Astrocyte of the hippocampus (primary cell): ENCODE measurements around the gene RBM47.

Experiments
- DNase-seq: peaks from one replicate; pipeline ENCODE4 v3.0.0; 2011; ENCODE audit warnings: low read depth, low spot score

RBM47 gene

DNA sequence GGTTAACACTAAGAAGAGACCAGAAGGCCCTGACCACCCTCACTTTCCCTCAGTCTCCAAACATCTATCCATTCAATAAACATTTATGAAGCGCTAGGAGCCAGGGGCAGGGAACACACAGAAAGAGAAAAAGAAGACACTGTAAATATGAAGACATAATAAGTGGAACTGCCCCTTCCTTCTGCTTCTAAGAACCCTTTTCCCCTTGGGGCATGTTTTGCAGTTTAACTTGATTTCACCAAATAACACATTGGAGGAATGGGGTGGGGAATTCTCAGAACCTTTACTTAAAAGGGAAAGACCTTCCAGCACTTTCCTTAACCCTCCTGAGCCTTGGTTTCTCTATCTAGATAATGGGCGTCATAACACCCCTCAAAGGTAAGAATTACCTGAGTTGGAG is 42.3 kb downstream of the RBM47 start:
- DNase-seq = no peak

DNA sequence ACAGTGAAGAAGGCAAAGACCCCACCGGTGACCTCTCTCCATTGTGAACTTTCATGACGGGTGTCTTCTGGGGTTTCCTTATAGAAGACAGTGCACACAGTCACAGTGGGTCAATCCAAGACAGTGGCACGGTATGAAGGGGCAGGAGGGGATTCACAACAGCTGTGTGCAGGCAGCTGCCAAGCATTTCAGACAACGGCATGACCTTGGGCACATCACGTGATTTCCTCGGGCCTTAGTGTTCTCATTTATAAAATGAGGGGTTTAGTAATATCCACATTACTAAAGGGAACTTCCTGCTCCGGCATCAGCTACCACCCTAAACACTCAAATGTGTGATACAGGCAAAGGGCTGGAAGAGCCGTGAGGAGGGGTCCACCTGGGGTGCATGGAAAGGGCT is 42.9 kb downstream of the RBM47 start:
- DNase-seq = no peak

DNA sequence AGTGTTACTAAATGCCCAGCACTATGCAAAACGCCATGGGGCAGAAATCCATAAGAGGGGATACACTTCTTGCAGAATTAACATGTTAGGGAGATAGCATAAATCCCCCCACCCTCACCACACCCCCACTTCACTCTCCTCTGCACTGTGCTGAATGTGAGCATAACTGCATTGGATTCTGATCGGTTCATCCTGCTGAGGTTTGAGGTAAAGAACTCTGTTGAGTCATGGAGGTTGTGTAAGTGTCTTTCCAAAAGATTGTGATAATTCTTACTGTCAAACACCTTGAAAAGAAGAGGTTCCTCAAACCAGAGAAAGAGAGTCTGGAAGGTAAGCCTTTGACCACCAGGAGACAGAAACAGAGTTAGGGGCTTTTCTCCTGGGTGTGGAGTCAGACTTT is 43.6 kb downstream of the RBM47 start:
- DNase-seq = no peak

DNA sequence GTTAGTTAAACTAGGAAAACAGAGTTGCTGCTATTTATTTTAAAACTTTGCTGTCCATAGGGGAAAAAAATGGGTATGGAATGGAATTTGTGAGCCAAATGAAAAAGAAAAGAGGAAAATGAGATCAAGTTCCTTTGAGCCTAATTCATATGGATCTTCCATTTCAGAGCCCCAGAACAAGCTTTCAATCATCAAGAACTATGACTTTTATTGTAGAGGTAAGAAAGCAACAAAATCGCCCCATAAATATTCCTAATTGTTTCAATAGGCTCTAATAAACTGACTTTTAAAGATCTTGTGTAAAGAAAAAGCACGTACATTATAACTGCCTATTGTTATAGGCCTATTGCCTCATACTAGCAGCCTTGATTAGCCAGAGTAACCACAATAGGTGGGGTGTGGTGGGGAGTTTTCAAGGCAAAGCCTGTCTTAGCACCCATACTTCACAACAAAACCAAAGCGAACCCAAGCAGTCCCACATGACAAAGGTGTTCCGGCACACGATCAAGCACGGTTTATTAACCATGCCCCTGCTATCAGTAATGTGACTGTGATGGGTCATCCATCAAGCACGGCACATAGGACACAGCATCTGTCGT is 44.4 kb downstream of the RBM47 start:
- no peak for DNase-seq

DNA sequence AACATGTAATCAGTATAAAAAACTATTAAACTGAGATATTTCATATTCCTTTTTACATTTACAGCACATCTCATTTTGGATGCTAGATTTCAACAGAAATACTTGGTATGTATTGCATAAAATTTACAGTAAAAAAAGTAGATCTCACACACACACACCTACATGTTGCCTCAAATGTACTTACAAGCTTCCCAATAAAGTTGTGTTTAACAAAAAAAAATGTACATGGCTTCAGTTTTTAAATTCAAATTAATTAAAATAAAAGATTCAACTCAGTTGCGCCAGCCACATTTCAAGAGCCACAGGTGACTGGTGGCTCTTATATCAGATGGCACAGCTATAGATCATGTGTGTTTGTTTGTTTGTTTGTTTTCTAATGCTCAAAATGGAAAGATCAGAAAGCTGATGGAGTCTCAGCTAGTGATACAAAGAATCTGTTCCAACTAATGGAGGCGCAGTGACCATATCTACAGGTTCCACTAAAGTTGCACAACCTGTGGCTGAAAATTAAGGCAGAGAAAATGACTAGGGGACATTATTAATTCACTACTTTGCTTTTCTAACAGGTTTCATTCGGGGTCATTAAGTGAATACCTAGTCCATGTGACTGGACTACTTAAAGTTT is 45.0 kb downstream of the RBM47 start:
- no peak for DNase-seq

DNA sequence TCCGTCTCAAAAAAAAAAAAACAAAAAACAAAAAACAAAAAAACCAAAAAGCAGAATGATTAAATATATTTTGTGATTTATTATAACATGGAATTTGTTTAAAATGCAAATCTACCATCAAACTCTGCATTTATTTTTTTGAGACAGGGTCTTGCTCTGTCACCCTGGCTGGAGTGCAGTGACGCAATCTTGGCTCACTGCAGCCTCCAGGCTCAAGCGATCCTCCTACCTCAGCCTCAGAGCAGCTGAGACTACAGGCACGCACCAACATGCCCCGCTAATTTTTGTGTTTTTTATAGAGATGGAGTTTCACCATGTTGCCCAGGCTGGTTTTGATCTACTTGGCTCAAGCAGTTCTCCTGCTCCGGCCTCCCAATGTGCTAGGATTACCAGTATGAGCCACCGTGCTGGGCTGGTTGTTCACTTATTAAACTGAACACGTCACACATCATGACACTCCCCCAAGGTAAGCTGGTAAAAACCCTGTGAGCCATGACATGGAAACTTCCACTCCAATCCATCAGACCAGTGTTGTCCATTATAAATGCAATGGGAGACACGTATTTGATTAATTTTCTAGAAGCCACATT is 45.7 kb downstream of the RBM47 start:
- no peak for DNase-seq

DNA sequence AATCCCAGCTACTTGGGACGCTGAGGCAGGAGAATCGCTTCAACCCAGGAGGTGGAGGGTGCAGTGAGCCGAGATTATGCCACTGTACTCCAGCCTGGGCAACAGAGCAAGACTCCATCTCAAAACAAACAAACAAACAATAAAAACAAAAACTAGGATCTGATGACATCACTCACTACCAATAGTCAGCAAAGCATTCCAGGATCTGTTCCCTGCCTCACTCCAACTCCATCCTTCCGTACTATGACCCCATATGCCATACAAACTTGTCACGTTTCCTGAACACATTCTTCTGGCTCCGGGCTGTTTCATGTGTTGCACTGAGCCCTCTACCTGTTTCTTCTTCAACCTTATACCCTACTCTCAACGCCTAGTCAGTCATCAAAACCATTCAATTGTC is 47.3 kb downstream of the RBM47 start:
- DNase-seq = no peak

DNA sequence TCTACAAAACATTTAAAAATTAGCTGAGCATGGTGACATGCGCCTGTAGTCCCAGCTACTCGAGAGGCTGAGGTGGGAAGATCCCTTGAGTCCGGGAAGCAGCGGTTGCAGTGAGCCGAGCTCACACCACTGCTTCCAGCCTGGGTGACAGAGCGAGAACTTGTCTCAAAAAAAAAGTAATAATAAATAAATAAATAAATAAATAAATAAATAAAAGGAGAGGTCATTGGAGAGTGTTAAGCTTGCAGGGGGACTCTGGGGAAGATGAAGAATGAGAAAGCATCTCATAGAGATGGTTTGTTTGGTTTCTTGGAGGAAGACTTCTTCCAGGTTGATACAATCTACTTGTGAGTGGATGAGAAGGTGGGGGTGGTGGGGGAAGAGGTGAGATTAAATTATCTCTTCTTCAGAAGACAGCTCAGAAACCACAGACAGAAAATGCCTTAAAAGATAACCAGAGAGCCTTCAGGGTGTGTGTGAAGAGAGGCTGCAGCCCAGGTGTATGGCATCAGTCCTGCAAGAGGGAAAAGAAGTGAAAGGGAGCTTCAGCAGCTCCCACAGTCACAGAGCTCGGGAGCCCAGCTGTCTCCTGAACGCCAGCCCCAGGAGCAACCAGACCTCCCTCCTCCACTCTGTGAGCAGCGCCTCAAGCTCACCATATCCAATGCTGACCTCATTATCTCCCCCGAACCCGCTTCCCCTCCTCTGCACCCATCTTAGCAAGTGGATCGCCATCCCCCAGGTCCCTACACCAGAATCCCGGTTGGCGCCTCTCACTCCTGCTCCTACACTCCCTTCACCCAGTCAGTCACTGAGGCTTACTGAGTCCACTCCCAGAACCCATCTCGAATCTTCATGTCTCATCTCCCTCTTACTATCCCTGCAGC is 48.2 kb downstream of the RBM47 start:
- DNase-seq = no peak

DNA sequence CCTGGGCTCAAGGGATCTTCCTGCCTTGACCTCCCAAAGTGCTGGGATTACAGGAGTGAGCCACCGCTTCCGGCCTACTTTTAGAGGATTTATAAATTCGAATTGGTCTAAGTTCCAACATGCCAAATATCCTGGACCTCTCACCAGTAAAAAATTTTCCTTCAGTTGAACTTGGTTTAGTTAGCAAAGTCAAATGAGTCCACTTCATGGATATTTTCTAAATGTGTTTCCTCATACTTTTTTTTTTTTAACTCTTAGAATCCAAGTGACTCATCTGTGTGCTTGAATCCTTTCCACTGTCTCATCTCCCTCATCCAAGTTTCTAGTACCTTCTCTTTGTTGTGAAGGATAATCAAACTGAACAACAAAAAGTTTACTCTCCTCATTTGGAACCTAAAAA is 49.7 kb downstream of the RBM47 start:
- peak; percentile 32 for DNase-seq

DNA sequence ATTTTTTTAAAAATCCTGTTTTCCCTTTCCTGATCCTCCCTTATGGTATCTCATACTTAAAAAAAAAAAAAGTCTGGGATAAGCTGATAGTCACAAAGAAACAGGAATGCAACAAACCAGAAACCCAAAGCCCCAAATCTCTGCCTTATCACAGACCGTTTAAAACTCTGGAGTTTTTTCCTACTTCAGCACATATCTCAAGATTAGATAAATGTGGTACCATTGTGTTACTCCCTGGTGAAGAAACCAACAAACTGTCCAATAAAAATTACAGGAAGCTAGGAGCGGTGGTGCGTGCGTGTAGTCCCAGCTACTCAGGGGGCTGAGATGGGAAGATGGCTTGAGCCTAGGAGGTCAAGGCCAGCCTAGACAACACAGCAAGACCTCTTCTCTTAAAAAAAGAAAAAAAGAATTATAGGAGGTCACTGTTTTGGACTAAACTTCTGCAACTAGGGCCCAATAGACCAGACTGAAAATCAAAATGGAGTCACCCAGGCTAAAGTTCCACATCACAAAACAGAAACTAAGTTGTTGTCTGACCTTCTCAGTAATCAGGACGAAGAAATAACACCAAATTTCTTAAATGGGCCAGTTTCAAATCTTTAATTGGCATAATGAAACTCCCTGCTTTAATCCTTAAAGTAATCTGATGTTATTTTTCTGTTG is 51.9 kb downstream of the RBM47 start:
- no peak for DNase-seq

DNA sequence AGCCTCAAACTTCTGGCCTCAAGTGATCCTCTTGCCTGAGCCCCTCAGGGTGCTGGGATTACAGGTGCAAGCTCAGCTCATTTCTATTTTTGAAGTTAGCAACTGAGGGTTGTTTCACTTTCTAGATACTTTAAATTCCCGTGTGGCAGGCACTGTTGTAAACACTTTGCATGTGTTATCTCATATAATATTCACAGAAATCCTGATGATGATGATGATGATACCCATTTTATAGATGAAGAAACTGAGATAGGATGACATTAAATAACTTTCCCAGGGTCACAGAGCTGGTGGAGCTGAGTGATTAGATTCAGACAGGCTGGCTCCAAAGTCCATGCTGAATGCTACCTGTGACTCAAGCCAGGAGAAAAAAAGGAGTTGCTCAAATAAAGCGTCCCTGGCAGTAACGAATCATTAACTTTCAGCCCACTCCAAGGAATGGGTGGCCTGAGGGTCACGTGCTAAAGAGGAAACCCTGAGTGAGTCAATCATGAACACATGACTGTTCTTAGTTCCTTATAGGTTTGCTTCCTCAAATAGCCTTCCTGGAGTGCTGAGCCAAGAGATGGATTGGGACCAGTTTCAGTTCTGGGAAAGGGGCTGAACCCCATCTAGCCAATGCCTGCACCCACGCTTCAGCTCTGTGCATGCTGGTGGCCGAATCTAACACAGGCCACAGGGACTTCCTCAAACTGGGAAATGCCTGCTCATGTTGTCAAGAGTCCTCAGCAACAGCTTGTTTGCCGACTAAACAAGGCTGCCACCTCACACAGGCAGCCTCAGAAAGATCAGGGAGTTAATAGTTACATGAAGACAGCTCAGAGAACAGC is 52.8 kb downstream of the RBM47 start:
- peak; percentile 76 for DNase-seq

DNA sequence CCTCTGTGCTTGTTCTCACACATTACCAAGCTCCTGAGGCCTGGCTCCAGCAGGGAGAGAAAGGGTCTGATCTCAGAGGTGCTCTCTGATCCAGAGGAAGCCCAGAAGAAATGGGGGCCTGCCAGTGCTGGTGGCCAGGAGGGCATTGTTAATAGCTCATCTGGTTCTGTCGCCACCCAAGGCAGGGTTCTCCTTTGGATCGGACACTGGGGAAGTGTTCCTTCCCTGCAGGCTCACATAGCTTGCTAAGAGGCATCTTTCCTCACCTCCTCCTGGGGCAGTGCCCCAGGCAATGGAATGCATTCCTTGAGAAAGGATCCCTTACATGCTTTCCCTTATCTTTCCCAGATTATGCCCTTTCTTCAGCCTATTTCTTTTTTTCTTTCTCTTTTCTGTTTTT is 53.8 kb downstream of the RBM47 start:
- peak; percentile 51 for DNase-seq

DNA sequence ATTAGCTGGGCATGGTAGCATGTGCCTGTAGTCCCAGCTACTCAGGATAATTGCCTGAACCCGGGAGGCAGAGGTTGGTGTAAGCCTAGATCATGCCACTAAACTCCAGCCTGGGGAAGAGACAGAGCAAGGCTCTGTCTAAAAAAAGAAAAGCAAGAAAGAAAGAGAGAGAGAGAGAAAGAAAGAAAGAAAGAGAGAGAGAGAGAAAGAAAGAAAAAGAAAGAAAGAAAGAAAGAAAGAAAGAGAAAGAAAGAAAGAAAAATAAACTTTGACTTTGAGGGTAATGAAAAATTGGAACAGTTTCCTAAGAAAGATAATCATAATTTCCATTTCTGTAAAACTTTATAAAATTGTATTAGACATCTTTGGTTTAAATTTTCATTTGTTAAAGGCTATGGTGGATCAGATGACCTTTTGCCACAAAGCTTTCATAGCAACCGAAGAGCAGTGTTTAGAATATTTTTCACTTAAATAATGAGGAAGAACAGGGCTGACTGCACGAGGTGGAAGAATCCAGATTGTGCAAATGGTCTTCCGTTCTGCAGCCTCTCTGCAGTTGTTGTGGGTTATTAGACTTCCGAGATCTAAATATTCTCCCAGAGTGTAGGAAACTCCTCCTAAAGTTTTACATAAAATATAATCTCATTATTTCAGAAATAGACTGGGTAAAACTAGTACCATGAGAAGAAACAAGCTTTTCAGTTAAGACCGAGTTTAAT is 55.9 kb downstream of the RBM47 start:
- no peak for DNase-seq

DNA sequence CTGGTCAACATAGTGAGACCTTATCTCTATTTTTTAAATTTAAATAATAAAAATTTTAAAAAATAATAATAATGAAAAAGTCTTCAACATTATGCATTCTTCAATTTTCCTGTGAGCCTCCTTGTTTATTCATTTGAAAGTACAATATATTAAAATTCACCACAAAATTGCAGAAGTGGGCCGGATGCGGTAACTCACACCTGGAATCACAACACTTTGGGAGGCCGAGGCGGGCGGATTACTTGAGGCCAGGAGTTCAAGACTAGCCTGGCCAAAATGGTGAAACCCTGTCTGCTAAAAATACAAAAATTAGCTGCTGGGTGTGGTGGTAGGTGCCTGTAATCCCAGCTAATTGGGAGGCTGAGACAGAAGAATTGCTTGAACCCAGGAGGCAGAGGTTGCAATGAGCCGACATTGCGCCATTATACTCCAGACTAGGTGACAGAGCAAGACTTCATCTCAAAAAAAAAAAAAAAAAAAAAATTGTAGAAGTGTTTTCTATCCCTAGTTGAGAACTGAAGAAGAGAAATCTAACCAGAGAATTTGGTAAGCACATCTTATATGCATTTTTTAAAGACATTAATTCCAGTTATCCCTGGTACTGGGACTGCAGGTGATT is 56.9 kb downstream of the RBM47 start:
- DNase-seq = no peak

DNA sequence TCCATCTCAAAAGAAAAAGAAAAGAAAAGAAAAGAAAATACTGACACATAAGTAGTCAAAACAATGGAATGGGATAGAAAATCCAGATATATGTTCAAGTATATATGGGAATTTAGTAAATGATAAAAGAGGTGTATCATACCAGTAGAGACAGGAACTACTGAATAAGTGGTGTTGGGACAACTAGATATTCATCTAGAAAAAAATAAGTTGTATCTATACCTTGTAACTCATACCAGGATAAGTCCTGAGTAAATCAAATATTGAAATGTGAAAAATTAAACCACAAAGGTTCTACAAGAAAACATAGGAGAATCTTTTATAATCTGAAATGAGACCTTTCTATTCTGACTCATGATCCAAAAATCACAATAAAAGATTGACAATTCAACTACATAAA is 58.5 kb downstream of the RBM47 start:
- no peak for DNase-seq

DNA sequence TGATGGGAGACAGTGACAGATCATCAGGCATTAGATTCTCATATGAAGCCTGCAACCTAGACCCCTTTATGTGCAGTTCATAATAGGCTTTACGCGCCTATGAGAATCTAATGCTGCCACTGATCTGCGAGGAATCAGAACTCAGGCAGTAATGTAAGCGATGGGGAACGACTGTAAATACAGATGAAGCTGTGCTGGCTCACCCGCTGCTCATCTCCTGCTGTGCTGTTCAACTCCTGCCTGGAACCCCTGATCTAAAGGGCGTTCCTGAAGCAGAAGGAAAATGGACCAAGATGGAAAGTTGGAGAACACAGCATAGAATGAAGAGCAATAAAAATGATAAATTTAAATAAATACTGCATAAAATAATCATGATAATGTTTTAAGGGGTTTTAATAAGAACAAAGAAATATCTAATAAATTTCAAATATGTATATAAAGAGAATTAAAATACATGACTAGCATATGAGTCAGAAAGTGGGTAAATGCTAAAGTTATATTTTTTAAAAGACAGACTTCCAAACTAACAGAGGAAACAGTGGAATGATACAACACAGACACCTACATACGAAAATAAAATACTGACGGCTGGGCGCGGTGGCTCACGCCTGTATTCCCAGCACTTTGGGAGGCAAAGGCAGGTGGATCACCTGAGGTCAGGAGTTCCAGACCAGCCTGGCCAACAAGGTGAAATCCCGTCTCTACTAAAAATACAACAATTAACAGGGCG is 59.2 kb downstream of the RBM47 start:
- no peak for DNase-seq

DNA sequence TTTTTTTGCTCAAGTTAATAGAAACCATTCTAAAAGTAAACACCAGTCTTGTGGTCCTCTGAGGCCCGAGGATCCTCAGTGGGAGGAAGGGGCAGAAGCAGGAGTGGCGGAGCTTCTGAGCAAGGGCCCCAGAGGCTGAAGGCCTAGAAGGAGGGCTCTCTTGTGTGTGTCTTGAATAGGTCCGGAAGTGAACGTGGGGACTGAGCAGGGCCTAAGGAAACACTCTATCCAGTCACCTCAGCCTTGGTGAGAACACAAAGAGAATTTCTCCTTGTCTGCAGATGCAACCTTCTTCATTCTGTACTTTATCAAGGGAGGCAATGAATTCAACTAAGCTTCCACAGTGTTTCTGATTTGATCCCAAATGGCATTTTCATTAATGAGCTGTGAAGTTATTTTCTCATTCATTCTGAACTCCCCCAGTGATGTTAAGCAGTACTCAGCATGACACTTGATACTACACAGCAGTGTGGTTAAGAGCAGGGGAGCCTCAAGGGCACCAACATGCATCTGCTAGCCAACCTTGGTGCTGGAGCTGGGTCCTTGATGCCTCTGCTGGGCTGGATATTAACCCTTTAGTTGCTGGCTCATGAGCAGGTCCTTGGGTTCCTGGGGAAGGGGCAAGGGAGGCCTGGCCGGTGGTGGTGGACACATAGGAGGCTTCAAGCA is 64.7 kb downstream of the RBM47 start:
- DNase-seq = no peak

DNA sequence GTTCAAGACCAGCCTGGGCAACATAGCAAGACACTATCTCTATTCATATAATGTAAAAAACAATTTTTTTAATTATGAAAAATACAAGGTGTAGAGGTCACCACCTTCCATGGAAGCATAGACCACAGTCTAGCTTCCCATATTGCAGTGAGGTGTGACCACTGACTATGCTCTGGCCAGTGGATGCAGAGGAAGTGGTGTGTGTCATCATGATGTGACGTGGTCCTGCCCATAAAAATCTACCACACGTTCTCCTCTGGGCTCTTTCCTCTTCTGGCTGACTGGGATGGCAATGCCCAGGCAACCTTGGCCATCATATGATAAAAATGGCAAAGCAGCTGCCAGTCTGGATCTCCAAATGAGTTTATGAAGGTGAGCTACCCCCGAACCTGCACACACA is 65.7 kb downstream of the RBM47 start:
- no peak for DNase-seq

DNA sequence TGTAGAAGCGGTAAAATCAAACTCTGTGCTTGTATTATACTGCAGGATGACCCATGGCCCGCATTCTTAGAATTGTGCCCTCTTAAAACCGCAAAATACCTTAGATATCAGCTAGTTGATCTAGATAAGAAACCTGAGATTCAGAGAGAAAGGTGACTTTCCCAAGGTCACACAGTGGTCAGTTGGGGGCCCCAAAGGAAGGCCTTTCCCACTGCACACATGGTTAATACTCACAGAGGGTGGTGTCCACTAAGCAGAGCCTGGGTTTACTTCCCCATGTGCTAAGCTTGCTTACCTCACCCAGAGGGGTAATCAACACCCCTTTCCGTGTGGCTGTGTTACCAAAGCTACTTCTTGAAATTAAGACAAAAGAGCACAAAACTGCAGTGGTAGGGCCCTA is 66.3 kb downstream of the RBM47 start:
- no peak for DNase-seq
